GM12878 (cell line): ENCODE data around the gene C5. TPM values are rescaled to one million over a fixed set of nuclear protein-coding genes. Genes with fewer than 3 reads are reported as not detected.

Experiments
- ATAC-seq: fragments of 200-7000 bp; cut with Tn5 transposase; 3 replicates; pipeline ENCODE4 v1.9.1; 2020; ENCODE audit warnings: mild to moderate bottlenecking, moderate library complexity
- BruUV-seq: library from RNA; stranded (reverse); fragments of 400-500 nt; replicated peaks from 2 replicates; lab custom pipeline; 2021; lab: Mats Ljungman, UMichigan
- CTCF ChIA-PET: fragments of 300-600 bp; sonication (Branson Sonifier 250); formaldehyde crosslinking; extraction: SDS; loops from one replicate; lab custom pipeline; 2021; ENCODE audit warnings: inconsistent platforms; lab: Yijun Ruan, JAX
- POLR2A ChIA-PET: fragments of 350-600 bp; formaldehyde crosslinking; extraction: SDS; loops from one replicate; lab custom pipeline; 2021; ENCODE audit warnings: inconsistent platforms; lab: Charles Lee
- RAD21 ChIA-PET: fragments of 300-600 bp; sonication (Branson Sonifier 250); formaldehyde crosslinking; loops from one replicate; lab custom pipeline; 2023; ENCODE audit warnings: antibody characterized with exemption; ENCODE audit not compliant: unreplicated experiment; lab: Charles Lee
- SMC1A ChIA-PET: fragments of 300-600 bp; sonication (Branson Sonifier 250); formaldehyde crosslinking; loops from one replicate; lab custom pipeline; 2023; ENCODE audit not compliant: unreplicated experiment, uncharacterized antibody; lab: Charles Lee
- DNase-seq: peaks from one replicate; pipeline ENCODE4 v3.0.0-alpha.2; 2011; ENCODE audit warnings: low read depth, low spot score
- FAIRE-seq: peaks from 3 replicates; lab custom pipeline; 2011; peaks lifted over from hg19 to GRCh38; lab: Jason Lieb, UNC
- H2AFZ ChIP-seq: 2 replicates; pipeline ENCODE4 v1.6.0; 2011; ENCODE audit warnings: low read depth, low read length, control low read depth; ENCODE audit not compliant: control insufficient read depth
- H3K27ac ChIP-seq: 2 replicates; pipeline ENCODE4 v1.5.1; 2011; ENCODE audit warnings: control low read depth; ENCODE audit not compliant: control insufficient read depth, insufficient read depth
- H3K27me3 ChIP-seq, 2 experiments: replicated peaks in 1 of 2; 2 replicates each; pipeline versions ENCODE4 v1.6.0 to v1.6.1; 2011; ENCODE audit warnings: low read length in 1 of 2; ENCODE audit not compliant: control insufficient read depth in 2 of 2, insufficient read depth in 2 of 2
- H3K36me3 ChIP-seq, 2 experiments: 2 replicates each; pipeline ENCODE4 v1.5.1; 2011; ENCODE audit warnings: low read length in 1 of 2; ENCODE audit not compliant: control insufficient read depth in 2 of 2, insufficient read depth in 2 of 2
- H3K4me1 ChIP-seq: 2 replicates; pipeline ENCODE4 v1.6.1; 2011; ENCODE audit warnings: mild to moderate bottlenecking, low read length, moderate library complexity, mixed read lengths; ENCODE audit not compliant: control insufficient read depth, insufficient read depth
- H3K4me2 ChIP-seq: 2 replicates; pipeline ENCODE4 v1.6.0; 2011; ENCODE audit warnings: control low read depth; ENCODE audit not compliant: control insufficient read depth, insufficient read depth
- H3K4me3 ChIP-seq: fragments of 200-600 bp; sonication (generic); 2 replicates; pipeline ENCODE4 v1.5.1; 2016
- H3K79me2 ChIP-seq: 2 replicates; pipeline ENCODE4 v1.6.0; 2011; ENCODE audit warnings: low read length; ENCODE audit not compliant: control insufficient read depth, insufficient read depth
- H3K9ac ChIP-seq: 2 replicates; pipeline ENCODE4 v1.8.0; 2011; ENCODE audit warnings: low read length, control low read depth, mixed read lengths; ENCODE audit not compliant: control insufficient read depth, insufficient read depth
- H3K9me3 ChIP-seq: replicated peaks from 3 replicates; pipeline ENCODE4 v1.5.1; 2011; ENCODE audit warnings: mild to moderate bottlenecking, low read length; ENCODE audit not compliant: control insufficient read depth, insufficient read depth
- H4K20me1 ChIP-seq: 2 replicates; pipeline ENCODE4 v1.6.0; 2011; ENCODE audit not compliant: control insufficient read depth, insufficient read depth
- NRF1 ChIP-seq: conservative IDR thresholded peaks from 2 replicates; pipeline ENCODE4 v1.6.1; 2011; ENCODE audit warnings: mild to moderate bottlenecking, low read depth, low read length, improper control_type of control experiment
- POU2F2 ChIP-seq: IDR thresholded peaks from 3 replicates; pipeline ENCODE4 v1.6.1; 2011; ENCODE audit warnings: low read depth, mild to moderate bottlenecking, low read length, borderline replicate concordance
- whole genome bisulfite sequencing: methylation state at CpG from one replicate; pipeline ENCODE4 v1.1.6; 2016; ENCODE audit warnings: low lambda C conversion rate; ENCODE audit not compliant: insufficient replicate concordance, insufficient coverage; ENCODE audit errors: missing lambda C conversion rate; 5-methylcytosine and 5-hydroxymethylcytosine counted together
- in situ Hi-C: fragments of 300-500 bp; cut with MboI; formaldehyde crosslinking; loops from 9 replicates; pipeline ENCODE4 v1.14.3; 2018; ENCODE audit warnings: mixed read lengths
- intact Hi-C: fragments of 100-400 bp; cut with micrococcal nuclease; formaldehyde crosslinking; loops from one replicate; pipeline ENCODE4 v1.14.2; 2022; ENCODE audit not compliant: unreplicated experiment
- polyA plus RNA-seq, 11 experiments: library from polyadenylated mRNA; depleted of rRNA in 4 of 11; unstranded in 6 of 11; stranded (reverse) in 5 of 11; fragments of >200 nt; fragmentation: Nextera tagmentation in 4 of 11; fragmentation: Illumina TruSeq in 1 of 11; extraction: Ambion mirVana in 4 of 11; extraction: Trizol in 1 of 11; gene quantifications; 1 replicate in 1 of 11; 2 replicates in 10 of 11; pipeline versions ENCODE4 v1.2.1 to v1.2.3, GENCODE V29; 2011 to 2016; ENCODE audit warnings: inconsistent platforms in 2 of 11, missing spikeins in 2 of 11, low read depth in 1 of 11
- total RNA-seq, 4 experiments: library from RNA; depleted of rRNA in 3 of 4; stranded (reverse); fragments of >200 nt in 3 of 4; fragmentation: Illumina TruSeq in 1 of 4; extraction: Trizol in 1 of 4; gene quantifications; 2 replicates each; pipeline versions ENCODE4 v1.2.1 to v1.2.3, GENCODE V29; 2013 to 2021
- TF ChIP-seq, protein P1 (sequence below): IDR thresholded peaks from 2 replicates; pipeline ENCODE4 v1.6.1; 2011; ENCODE audit warnings: borderline replicate concordance, low read depth, mild to moderate bottlenecking, moderate library complexity, low read length; ENCODE audit not compliant: insufficient read depth, poor library complexity, severe bottlenecking
- TF ChIP-seq, protein P2 (sequence below): fragments of 450-650 bp; formaldehyde crosslinking; IDR thresholded peaks from 2 replicates; pipeline ENCODE4 v1.5.0; 2022; ENCODE audit warnings: mild to moderate bottlenecking, missing genetic modification characterization

C5 gene
- total and polyA plus RNA-seq, 10 of the 15 experiments (the other 5 are each of a cell fraction or from before 2014, with no cell fraction given), result 0.39 to 2.2 (median 1.2) TPM

DNA sequence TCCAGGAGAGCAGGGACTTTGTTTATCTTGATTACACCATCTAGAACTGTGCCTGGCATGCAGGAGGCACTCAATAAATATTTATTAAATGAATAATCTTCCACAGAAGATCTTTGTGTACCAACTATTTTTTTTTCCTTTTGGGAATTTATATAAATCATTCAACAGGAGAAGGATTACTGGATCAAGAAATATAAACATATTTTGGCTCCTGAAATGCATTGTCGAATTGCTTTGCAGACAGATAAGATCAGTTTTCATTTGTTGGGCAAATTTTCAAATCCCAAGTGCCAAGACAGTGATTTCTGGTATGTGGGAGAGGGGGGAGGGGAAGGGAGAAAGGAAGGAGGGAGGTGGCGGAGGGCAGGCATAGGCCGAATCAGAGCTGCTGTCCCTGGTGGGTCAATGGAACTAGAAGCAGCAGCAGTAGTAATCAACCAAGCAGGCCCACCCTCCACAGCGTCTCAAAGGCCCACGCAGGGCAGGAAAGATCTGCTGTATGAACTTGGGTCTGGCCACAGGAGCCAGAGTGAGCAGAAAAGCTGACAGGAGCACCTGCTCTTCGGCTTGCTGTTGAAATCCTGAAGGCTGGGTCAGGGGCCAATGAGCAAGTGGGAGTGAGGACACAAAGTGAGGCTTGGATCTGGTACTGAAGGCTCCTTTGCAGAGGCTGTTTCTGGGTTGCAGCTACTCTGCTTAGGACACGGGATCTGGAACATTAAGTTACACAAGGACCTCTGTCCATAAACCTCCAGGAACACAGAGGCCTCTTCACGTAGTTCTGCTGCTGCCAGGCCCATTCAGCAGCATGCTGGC, 107.7 kb downstream of the C5 start:
- Histone ChIP-seq H3K4me3 (no peak overlapping the region), H3K36me3 (no peaks in the 10 kb centered on the region), H3K9ac (no peak overlapping the region), H3K4me1 (peaks cover 17% of the 10 kb centered on the region), H2AFZ (no peak overlapping the region), H3K4me2 (no peak overlapping the region), H4K20me1 (no peaks in the 10 kb centered on the region), H3K27ac (no peak overlapping the region), H3K79me2 (no peaks in the 10 kb centered on the region), H3K9me3 (no peaks in the 10 kb centered on the region; the same call in 2 of the 3 replicates), H3K27me3 (no peaks in the 10 kb centered on the region)
- FAIRE-seq, result no peak
- ChIA-PET POLR2A (interaction anchor here (1.5 to 5.2 kb wide), 3 partner anchors 10 to 69 kb away, joined by 3 to 21 read pairs (median 9); no protein-coding TSS in a partner anchor), CTCF (interaction anchor here (1.0 to 1.5 kb wide), 3 partner anchors 9 to 56 kb away, joined by 3 read pairs; no protein-coding TSS in a partner anchor), RAD21 (interaction anchor here (2.4 kb wide), 1 partner anchor 10 kb away, joined by 14 read pairs; no protein-coding TSS in a partner anchor), SMC1A (interaction anchor here (2.5 kb wide), 2 partner anchors 7 to 10 kb away, joined by 9 to 12 read pairs; no protein-coding TSS in a partner anchor)
- BruUV-seq, result no TSS peak
- no peak for DNase-seq
- in situ Hi-C loops (no loop called here), intact Hi-C loops (no loop called here)
- no peak for ATAC-seq
- 87% methylated on average over 8 of the region's 8 CpGs for WGBS
- TF ChIP-seq, protein P1, sequence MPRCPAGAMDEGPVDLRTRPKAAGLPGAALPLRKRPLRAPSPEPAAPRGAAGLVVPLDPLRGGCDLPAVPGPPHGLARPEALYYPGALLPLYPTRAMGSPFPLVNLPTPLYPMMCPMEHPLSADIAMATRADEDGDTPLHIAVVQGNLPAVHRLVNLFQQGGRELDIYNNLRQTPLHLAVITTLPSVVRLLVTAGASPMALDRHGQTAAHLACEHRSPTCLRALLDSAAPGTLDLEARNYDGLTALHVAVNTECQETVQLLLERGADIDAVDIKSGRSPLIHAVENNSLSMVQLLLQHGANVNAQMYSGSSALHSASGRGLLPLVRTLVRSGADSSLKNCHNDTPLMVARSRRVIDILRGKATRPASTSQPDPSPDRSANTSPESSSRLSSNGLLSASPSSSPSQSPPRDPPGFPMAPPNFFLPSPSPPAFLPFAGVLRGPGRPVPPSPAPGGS, result no peak
- TF ChIP-seq NRF1, result no peak
- TF ChIP-seq, protein P2, sequence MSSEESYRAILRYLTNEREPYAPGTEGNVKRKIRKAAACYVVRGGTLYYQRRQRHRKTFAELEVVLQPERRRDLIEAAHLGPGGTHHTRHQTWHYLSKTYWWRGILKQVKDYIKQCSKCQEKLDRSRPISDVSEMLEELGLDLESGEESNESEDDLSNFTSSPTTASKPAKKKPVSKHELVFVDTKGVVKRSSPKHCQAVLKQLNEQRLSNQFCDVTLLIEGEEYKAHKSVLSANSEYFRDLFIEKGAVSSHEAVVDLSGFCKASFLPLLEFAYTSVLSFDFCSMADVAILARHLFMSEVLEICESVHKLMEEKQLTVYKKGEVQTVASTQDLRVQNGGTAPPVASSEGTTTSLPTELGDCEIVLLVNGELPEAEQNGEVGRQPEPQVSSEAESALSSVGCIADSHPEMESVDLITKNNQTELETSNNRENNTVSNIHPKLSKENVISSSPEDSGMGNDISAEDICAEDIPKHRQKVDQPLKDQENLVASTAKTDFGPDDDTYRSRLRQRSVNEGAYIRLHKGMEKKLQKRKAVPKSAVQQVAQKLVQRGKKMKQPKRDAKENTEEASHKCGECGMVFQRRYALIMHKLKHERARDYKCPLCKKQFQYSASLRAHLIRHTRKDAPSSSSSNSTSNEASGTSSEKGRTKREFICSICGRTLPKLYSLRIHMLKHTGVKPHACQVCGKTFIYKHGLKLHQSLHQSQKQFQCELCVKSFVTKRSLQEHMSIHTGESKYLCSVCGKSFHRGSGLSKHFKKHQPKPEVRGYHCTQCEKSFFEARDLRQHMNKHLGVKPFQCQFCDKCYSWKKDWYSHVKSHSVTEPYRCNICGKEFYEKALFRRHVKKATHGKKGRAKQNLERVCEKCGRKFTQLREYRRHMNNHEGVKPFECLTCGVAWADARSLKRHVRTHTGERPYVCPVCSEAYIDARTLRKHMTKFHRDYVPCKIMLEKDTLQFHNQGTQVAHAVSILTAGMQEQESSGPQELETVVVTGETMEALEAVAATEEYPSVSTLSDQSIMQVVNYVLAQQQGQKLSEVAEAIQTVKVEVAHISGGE (CRISPR knock-in tag), result no peak
- TF ChIP-seq POU2F2, result no peak
